GM21576 (cell line): ENCODE results near the gene C19orf81.
"Not testable (repeated sequence)": the region's sequence is repeated elsewhere in the genome, so short reads cannot be mapped to it uniquely, and the experiment has no call there.

Source experiments
- ATAC-seq: cut with Tn5 transposase; IDR thresholded peaks from one replicate; pipeline ENCODE4 v1.9.1; 2021; ENCODE audit warnings: mild to moderate bottlenecking, moderate library complexity; ENCODE audit not compliant: unreplicated experiment

C19orf81 gene

DNA sequence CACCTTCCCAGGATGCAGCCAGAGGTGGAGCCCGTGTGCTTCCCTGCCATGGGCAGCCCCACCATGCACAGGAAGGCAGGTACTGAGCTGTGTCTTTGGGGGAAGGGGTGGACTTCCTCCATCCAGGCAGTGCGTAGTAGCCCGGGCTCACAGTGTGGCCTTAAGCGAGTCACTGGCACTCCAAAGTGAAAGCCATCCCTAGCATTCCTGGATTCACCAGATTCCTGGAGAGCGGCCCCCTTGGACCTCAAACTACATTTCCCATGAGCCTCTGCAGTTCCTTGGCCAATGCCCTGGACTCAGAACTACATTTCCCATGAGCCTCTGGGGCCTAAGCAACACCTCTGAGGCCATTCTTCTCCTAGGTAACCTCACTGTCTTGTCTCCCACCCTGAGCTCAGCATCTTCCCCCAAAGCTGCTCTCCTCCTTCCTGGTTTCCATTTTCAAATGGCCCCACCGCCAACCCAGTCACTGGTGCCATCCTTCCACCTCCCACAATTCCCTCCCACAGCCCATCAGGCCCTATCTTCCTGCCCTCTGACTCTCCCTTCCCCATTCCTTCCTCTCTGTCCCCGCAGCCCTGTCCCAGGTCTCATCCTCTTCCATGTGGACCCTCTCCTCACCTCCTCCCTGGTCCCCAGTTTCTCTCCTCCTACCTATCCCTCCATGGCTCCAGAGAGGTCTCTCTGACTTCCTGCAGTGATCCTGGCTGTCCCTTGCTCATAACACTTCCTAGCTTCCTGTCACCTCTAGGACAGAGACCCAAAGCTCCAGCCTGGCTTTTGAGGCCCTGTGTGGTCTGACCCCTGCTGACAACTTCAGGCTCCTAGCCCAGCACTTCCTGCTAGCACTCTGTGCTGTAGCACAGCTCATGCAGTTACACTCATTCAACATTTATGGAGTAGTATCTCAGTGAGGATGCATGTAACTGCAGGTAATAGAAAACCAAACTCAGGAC is at the start of gene C19orf81:
Gene C19orf81 (plus strand): TSS at position 13 of the 959 bp plus-strand sequence. CDS start 0 bp downstream, at position 13.
- no peak for ATAC-seq

DNA sequence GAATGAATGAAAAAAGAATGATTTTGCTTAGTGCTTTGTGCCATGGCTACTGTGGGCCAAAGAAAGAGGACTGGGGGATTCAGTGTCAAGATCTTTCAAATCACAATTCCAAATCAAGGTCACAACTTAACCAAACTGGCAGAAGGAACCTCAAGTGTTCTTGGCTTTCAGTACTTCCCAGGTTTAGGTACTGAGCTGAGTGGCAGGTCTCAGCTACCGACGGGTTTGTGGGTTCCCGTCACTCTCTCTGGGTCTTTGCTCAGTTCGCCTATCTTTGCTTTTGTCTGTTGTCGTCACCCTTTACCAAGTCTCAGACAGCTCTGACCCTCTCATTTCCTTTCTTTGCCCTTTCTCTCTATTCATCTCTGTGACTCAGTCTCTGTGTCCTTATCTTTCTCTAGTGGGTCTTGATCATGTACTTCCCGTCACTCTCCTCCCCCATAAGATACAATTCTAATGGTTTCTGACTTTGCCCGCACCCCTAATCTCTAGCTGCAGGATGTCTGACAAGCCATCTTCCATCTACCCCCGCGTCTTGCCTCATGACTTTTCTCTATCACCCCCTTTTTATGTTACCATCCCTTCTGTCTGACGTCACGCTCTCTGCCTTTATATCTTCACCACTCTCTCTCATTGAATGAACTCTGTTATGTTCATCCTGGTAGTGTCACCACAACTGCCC is 47.7 kb upstream of the C19orf81 start:
- ATAC-seq = no peak

DNA sequence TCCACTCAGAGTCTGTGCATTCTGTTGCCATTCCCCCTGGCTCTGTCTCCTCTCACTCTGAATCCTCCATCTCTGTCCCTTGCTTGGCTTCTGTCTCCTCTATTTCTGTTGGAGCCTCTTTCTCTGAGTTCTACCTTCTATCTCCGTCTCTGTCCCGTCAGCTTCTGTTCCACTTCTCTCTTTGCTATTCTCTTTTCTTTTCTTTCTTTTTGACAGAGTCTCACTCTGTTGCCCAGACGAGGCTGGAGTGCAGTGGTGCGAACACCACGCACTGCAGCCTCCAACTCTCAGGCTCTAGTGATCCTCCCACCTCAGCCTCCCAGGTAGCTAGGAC is 47.2 kb upstream of the C19orf81 start:
- ATAC-seq = no peak

DNA sequence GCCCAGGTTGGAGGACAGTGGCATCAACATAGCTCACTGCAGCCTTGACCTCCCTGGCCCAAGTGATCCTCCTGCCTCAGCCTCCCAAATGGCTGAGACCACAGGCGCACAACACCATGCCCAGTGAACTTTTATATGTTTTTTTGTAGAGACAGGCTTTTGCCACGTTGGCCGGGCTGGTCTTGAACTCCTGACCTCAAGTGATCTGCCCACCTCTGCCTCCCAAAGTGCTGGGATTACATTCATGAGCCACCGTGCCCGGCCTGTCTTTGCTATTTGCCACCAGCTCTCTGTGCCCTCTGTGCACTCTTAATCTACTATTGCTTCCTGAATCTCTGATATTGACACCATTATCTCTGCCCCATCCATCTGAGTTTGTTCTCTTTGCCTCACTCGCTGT is 46.7 kb upstream of the C19orf81 start:
- no peak for ATAC-seq

DNA sequence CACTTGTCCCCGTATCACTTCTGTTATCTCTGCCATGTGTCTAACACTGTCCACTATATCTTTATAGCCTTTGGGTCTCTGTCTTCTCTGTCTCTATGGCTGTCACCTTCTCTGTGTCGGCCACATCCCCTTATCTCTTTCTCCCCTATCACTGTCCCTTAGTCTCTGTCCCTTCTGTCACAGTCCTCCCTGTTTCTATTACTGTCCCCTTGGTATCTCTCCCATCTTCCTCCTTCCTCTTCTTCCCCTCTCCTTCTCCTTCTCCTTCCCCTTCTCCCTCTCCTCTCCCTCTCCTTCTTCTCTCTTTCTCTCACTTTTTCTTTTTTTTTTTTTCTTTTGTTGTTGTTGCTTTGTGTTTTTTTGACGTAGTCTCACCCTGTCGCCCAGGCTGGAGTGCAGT is 46.3 kb upstream of the C19orf81 start:
- no peak for ATAC-seq

DNA sequence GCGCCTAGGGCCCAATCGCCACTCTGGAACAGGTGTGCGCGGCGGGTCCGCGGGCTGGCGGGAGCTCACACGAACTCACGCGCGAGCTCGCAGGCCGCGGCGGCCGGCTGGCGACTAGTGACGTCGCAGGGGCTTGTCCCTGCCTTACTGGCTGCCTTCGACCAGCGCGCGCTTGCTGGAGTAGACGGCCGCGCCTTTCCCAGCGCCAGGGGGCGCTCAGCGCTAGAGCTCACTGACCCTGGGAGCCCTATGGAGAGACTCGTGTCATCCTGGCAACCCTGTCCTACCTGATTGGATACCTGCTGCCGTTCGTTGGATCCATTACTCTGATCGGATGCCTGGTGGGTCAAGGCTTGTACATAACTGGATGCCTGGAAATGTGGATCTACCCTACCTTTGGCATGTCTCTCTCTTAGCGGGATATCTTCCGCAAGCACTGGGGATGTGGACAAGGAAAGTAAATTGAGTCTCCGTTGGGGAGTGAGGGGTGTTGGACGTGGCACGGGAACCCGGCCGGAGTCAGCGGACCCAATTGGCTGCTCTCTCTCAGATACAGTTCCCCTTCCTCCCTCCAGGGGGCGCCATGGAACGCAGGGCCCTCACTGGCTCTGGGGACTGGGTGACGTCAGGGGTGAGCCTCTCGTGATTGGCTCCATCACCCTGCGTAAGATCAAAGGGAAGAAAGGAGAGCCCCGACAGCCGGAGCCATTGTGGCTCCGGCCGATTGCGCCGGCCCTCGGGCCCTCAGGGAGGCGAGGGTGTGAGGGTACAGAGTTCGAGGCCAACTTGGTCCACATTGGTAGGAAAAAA is 44.8 kb upstream of the C19orf81 start:
- not testable (repeated sequence) for ATAC-seq

DNA sequence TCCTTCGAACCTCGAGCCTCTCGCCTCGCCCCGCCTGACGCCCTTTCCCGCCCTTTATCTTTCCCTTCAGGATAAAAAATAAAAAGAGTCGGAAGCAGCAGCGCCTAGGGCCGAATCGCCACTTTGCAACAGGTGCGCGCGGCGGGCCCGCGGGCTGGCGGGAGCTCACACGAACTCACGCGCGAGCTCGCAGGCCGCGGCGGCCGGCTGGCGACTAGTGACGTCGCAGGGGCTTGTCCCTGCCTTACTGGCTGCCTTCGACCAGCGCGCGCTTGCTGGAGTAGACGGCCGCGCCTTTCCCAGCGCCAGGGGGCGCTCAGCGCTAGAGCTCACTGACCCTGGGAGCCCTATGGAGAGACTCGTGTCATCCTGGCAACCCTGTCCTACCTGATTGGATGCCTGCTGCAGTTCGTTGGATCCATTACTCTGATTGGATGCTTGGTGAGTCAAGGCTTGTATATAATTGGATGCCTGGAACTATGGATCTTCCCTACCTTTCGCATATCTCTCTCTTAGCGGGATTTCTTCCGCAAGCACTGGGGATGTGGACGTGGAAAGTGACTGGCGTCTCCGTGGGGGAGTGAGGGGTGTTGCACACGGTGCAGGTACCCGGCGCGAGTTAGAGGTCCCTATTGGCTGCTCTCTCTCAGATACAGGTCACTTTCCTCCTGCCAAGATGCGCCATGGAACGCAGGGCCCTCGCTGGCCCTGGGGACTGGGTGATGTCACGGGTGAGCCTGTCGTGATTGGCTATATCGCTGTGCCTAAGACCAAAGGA is 43.0 kb upstream of the C19orf81 start:
- not testable (repeated sequence) for ATAC-seq

DNA sequence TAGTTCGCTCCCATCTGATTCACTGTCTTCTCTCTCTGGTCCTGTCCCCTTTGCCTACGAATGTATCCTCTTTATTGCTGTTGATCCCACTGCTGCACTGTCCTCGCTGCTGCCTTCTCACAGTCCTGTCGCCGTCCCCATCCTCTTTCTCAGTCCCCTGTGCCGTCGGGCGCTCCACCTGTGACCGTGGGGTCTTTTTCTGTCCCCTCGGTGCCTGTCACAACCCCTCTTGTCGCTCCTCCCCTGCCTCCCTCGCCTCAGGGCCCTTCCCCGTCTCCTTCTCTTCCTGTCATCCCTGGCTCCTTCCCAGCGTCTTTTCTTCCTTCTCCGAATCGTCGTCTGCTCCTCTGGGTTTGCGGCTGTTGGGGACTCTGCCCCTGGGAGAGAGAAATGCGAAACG is 41.9 kb upstream of the C19orf81 start:
- no peak for ATAC-seq

DNA sequence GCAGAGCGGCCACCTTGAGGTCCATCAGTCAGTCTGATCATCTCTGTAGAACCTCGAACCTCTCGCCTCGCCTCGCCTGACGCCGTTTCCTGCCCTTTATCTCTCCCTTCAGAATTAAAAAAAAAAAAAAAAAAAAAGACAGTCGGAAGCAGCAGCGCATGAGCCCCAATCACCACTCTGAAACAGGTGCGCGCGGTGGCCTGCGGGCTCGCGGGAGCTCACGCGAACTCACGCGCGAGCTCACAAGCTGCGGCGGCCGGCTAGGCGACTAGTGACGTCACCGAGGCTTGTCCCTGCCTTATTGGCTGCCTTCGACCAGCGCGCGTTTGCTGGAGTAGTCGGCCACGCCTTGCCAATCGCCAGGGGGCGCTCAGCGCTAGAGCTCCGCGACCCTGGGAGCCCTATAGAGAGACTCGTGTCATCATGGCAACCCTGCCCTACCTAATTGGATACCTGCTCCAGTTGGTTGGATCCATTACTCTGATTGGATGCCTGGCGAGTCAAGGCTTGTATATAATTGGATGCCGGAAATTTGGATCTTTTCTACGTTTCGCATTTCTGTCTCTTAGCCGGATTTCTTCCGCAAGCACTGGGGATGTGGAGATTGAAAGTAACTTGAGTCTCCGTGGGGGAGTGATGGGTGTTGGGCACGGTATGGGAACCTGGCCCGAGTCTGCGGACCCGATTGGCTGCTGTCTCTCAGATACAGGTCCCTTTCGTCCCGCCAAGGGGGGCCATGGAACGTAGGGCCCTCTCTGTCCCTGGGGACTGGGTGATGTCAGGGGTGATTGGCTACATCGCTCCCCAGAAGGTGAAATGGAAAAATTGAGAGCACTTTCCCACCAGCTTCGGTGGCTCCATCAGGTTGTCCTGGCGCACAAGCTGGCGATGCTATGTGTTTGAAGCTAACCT is 41.1 kb upstream of the C19orf81 start:
- no peak for ATAC-seq

DNA sequence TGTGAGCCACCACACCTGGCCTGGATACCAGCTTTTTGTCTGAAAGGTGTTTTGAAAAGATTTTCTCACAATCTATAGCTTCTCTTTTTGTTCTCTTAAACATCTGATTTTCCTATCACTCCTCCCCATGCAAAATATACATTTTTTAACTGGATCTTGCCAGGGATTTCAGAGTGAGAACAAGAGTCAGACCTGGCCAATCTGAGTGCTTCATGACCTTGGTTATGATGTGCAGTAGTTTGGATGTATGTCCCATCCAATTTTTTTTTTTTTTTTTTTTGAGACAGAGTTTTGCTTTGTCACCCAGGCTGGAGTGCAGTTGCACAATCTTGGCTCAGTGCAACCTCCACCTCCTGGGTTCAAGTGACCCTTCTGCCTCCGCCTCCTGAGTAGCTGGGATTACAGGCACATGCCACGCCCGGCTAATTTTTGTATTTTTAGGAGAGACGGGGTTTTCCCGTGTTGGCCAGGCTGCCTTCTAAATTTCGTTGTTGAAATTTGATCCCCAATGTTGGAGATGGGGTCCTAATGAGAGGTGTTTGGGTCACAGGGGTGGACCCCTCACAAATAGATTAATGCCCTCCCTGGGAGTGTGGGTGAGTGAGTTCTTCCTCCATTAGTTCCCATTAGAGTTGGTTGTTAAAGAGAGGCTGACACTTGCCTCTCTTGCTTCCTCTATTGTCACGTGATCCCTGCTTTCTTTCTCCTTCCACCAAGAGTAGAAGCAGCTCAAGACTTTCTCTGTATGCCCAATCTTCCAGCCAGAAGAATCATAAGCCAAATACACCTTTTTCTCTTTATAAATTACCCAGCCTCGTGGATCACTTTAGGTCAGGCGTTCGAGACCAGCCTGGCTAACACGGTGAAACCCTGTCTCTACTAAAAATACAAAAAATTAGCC is 36.5 kb upstream of the C19orf81 start:
- ATAC-seq = not testable (repeated sequence)

DNA sequence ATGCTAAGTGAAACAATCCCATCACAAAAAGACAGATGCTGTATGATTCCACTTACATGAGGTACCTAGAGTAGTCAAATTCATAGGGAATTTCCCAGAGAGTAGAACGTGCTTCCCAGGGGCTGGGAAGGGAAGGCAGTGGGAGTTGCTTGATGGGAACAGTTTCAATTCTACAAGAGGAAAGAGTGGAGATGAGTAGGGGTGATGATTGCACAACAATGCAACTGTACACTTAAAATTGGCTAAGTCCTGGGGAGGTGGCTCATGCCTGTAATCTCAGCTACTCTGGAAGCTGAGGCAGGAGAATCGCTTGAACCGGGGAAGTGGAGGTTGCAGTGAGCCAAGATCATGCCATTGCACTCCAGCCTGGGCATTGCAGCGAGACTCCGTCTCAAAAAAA is 30.9 kb upstream of the C19orf81 start:
- not testable (repeated sequence) for ATAC-seq

DNA sequence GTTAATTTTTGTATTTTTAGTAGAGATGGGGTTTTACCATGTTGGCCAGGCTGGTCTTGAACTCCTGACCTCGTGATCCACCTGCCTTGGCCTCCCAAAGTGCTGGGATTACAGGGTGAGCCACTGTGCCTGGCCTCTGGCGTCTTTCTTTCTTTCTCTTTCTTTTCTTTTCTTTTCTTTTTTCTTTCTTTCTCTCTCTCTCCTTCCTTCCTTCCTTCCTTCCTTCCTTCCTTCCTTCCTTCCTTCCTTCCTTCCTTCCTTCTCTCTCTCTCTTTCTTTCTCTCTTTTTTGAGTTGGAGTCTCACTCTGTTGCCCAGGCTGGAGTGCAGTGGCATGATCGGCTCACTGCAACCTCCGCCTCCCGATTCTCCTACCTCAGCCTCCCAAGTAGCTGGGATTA is 30.1 kb upstream of the C19orf81 start:
- ATAC-seq = not testable (repeated sequence)

DNA sequence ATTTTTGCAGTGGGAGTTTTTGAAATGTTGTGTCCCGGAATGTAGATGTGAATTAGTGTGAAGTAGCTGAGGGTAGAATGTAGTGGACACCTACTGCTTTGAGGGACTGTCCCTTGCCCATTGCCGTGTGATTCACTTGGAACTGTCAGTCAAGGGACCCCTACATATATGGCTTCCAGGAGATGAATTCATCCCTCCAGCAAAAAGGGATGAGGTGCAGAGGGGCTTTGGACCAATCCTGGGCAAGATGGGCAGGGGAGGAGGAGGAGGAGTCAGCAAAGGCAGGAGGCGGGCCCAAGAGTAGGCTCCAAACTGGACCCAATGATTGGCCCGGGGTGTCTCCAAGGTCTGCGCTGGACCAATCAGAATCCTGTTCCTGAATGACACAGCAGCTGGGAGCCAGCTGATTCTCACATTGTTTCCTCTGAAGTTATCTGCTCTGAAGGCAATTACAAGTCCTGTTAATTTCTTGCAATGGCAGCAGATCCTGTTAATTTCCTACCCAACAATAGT is 28.8 kb upstream of the C19orf81 start:
- ATAC-seq = not testable (repeated sequence)

DNA sequence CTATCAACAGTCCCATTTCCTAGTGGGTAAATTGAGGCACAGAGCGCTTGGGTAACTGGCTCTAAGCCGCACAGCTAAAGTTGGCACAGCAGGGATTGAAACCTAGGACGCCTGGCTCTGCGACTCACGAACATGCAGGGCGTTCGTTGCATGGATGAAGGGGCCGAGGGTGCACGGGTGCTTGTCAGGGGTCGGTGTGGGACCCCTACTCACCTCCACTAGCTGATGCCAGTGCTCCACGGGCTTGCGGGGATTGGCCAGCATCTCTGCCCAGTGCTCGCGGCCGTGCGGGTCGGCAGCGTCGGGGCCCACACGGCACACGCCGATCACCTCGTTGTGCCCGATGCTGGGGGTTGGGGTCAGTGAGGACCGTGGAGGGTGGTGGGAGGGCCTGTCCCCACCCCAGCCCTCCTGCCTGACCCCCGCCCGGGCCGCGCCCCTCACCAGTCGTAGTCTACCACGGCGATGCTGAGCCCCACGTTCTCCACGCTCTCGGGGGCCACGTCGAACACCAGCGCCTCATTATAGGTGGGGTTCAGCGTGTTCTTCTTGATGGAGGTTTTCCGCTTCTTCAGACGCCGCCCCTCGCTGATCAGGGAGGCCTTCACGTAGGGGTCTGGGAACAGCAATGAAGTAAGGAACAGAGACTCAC is 24.2 kb upstream of the C19orf81 start:
- no peak for ATAC-seq

DNA sequence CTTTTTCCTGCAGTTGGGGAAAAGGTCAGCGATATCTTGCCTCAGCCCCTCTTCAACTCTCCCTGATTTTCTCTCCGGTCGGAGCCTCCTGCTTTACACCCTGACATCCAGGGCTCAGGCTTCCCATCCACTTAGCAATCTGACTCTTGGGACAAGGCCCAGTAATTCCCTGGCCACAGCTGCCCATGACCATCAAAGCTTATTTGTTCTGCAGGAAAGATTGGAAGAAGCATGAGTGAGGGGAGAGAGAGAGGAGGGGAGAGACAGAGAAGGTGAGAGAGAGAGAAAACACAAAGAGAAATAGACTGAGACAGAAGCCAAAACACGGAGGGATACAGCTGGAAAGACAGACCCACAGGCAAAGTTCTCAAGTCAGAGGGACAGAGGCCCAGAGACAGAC is 23.2 kb upstream of the C19orf81 start:
- ATAC-seq = no peak

DNA sequence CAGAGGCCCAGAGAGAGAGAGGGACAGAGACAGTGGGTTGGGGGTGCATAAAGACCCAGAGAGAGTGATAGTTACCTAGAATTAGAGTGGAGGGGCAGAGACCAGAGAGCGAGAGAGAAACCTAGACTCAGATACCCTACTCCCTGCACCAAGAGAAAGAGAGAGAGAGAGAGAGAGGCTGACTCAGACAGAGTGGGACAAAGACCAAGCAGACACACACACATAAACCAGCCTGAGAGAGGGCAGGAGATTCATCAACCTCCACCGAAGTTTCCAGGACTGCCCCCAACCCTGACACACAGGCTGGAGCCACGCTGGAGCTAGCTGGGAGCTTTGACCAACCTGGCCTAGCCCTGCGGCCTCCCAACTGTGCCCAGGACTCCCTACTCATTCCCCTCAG is 22.4 kb upstream of the C19orf81 start:
- ATAC-seq = no peak

DNA sequence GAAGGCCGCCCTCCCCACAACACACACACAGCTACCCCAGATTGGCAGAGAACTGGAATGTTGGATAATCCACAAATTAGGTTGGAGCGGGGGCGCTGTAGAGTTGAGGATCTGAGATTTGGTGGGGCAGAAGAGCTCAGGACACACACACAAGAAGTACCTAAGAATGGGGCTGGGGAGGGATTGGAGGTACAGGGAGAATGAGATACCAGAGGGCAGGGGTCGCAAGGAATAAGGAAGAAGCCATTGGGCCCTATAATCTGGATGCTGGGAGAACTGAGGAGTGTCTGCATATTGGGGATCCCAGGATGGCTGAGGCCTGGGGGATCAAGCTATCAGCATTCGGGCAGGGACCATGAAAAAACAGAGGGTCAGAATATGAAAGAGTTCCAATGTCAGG is 21.1 kb upstream of the C19orf81 start:
- no peak for ATAC-seq

DNA sequence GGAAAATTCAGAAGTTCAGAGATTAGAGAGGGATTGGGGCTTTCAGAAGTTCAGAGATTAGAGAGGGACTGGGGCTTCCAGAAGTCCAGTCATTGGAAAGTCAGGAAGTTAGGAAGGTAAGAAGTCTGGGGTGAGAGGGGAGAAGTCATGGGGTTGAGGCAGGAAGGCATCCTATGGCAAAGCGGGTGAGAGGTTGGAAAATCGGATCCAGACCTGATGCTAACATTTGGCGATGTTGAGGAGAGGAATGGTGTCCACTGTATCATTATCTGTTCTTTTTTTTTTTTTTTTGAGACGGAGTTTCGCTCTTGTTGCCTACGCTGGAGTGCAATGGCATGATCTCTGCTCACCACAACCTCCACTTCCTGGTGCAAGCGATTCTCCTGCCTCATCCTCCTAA is 20.7 kb upstream of the C19orf81 start:
- ATAC-seq = no peak
